ENCODE measurements around the gene GALNT10. TPM values are rescaled to one million over a fixed set of nuclear protein-coding genes. Genes with fewer than 3 reads are reported as not detected.

GALNT10 gene
- total RNA-seq, 4 donors from 2014 or later = 17.2 to 28.6 (median 21.1) TPM

GRCh38 chr5:154329519-154330040 is 139.0 kb downstream of the GALNT10 start:
- TF ChIP-seq, protein P1, sequence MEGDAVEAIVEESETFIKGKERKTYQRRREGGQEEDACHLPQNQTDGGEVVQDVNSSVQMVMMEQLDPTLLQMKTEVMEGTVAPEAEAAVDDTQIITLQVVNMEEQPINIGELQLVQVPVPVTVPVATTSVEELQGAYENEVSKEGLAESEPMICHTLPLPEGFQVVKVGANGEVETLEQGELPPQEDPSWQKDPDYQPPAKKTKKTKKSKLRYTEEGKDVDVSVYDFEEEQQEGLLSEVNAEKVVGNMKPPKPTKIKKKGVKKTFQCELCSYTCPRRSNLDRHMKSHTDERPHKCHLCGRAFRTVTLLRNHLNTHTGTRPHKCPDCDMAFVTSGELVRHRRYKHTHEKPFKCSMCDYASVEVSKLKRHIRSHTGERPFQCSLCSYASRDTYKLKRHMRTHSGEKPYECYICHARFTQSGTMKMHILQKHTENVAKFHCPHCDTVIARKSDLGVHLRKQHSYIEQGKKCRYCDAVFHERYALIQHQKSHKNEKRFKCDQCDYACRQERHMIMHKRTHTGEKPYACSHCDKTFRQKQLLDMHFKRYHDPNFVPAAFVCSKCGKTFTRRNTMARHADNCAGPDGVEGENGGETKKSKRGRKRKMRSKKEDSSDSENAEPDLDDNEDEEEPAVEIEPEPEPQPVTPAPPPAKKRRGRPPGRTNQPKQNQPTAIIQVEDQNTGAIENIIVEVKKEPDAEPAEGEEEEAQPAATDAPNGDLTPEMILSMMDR (IDR thresholded peaks at IDR 0.05; ENCODE audit: low read depth) = no peak

GRCh38 chr5:154330097-154330667 is 139.6 kb downstream of the GALNT10 start:
- TF ChIP-seq, protein P1 (IDR thresholded peaks at IDR 0.05; ENCODE audit: low read depth) = no peak

DNA sequence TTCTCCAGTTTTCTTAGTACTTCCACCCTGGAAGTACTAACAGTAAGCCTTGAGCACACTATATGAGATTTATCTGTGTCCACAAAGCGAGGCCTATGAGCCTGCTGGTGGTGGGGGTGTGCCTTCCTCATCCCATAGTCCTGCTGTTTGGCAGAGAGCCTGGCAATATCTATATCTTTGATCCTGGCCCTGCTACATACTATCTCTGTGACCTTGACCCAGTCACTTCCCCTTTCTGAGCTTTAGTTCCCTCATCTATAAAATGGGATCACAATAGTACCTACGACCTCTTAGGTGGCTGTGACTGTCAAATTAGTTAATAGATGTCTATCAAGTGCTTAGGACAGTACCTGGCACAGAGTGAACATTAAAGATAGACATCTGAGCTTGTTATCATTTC is 140.7 kb downstream of the GALNT10 start:
- TF ChIP-seq, protein P1 (IDR thresholded peaks at IDR 0.05; ENCODE audit: low read depth) = no peak

GRCh38 chr5:154331924-154332323 is 141.4 kb downstream of the GALNT10 start:
- TF ChIP-seq, protein P1 (IDR thresholded peaks at IDR 0.05; ENCODE audit: low read depth) = no peak

DNA sequence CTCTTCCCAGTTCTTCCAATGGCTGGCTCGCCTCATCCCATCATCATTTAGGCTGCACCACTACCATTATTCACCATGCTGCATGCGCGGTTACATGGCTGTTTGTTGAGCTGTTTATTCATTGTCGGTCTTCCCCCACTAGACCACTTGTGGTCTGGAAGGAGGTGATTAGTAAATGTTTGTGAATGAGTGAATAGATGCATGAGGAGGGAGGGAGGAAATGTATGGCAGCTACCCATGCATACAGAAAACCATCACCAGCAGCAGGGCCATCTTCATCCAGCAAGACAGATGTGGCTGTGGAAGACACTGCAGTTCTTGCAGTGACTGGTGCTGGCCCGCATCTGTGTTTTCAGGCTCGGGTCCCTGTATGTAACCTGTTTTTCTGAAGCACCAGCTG is 141.9 kb downstream of the GALNT10 start:
- TF ChIP-seq, protein P1 (IDR thresholded peaks at IDR 0.05; ENCODE audit: low read depth) = no peak

DNA sequence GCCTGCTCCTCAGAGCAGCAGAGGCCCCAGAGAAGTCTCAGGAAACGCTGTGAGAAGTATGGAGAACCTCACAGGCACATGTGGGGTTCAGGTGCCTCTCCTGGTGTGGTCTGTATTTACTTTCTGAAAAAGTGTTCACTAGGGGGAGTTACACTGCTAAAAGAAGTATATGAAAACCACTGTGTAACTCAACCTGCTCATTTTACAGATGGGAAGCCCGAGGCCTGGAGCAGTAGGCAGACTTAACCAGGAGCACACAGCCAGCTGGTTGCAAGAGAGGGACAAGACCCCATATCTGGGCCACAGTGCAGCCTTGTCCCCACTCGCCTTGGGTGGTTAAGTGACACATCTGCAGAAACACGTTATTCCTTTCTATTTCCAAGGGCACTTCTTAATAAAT is 142.5 kb downstream of the GALNT10 start:
- TF ChIP-seq, protein P1 (IDR thresholded peaks at IDR 0.05; ENCODE audit: low read depth) = no peak

- TF ChIP-seq, protein P1 (IDR thresholded peaks at IDR 0.05; ENCODE audit: low read depth) = no peak
Measured at GRCh38 chr5:154334406-154335064, 144.0 kb downstream of the GALNT10 start.

Data from subcutaneous adipose tissue (tissue), 4 donors.